KMS-11 (cell line): Measurements from ENCODE around the gene KRT36.

ENCODE experiments used
- H2AFZ ChIP-seq: fragments of 200-600 bp; sonication (generic); 2 replicates; pipeline ENCODE4 v1.6.1; 2016; ENCODE audit warnings: antibody characterized with exemption, mixed run types, low read depth
- H3K27ac ChIP-seq: fragments of 200-600 bp; sonication (generic); 2 replicates; pipeline ENCODE4 v1.6.1; 2016; ENCODE audit warnings: mild to moderate bottlenecking, mixed run types
- H3K27me3 ChIP-seq: fragments of 200-600 bp; sonication (generic); 2 replicates; pipeline ENCODE4 v1.6.1; 2017; ENCODE audit warnings: mild to moderate bottlenecking, low read depth, mixed run types, moderate library complexity; ENCODE audit not compliant: insufficient read depth
- H3K36me3 ChIP-seq: fragments of 200-600 bp; sonication (generic); 2 replicates; pipeline ENCODE4 v1.6.1; 2017; ENCODE audit warnings: mild to moderate bottlenecking, mixed run types; ENCODE audit not compliant: insufficient read depth
- H3K4me1 ChIP-seq: fragments of 200-600 bp; sonication (generic); 2 replicates; pipeline ENCODE4 v1.6.1; 2016; ENCODE audit warnings: mild to moderate bottlenecking, low read depth, mixed run types; ENCODE audit not compliant: poor library complexity, severe bottlenecking
- H3K4me2 ChIP-seq: fragments of 200-600 bp; sonication (generic); 2 replicates; pipeline ENCODE4 v1.7.0; 2016; ENCODE audit warnings: mild to moderate bottlenecking, mixed run types
- H3K4me3 ChIP-seq: fragments of 200-600 bp; sonication (generic); IDR thresholded peaks from 2 replicates; pipeline ENCODE4 v1.6.1; 2017; ENCODE audit warnings: low read depth, low read length, mixed read lengths; ENCODE audit not compliant: insufficient read depth
- H3K79me2 ChIP-seq: fragments of 200-600 bp; sonication (generic); 2 replicates; pipeline ENCODE4 v1.6.1; 2016; ENCODE audit warnings: low read depth, mixed run types; ENCODE audit not compliant: insufficient read depth
- H3K9ac ChIP-seq: fragments of 200-600 bp; sonication (generic); 2 replicates; pipeline ENCODE4 v1.6.1; 2016; ENCODE audit warnings: mild to moderate bottlenecking, mixed run types
- H4K20me1 ChIP-seq: fragments of 200-600 bp; sonication (generic); 2 replicates; pipeline ENCODE4 v1.6.1; 2016; ENCODE audit warnings: mild to moderate bottlenecking, mixed run types; ENCODE audit not compliant: insufficient read depth
- CTCF ChIP-seq: fragments of 200-600 bp; sonication (generic); conservative IDR thresholded peaks from 2 replicates; pipeline ENCODE4 v1.6.1; 2017; ENCODE audit warnings: low read depth, mild to moderate bottlenecking, antibody characterized with exemption, low read length, moderate library complexity, mixed read lengths

The KRT36 gene

GRCh38 chr17:41533613-41534012 is 43.9 kb upstream of the KRT36 start:
- Histone ChIP-seq H2AFZ (no peak overlapping the region), H3K27ac (no peak overlapping the region), H3K4me2 (no peak overlapping the region), H4K20me1 (no peaks in the 10 kb centered on the region), H3K9ac (no peak overlapping the region), H3K36me3 (no peaks in the 10 kb centered on the region), H3K4me3 (no peak overlapping the region), H3K4me1 (no peaks in the 10 kb centered on the region), H3K27me3 (peaks cover 23% of the 10 kb centered on the region), H3K79me2 (no peaks in the 10 kb centered on the region)
- no peak for TF ChIP-seq CTCF

DNA sequence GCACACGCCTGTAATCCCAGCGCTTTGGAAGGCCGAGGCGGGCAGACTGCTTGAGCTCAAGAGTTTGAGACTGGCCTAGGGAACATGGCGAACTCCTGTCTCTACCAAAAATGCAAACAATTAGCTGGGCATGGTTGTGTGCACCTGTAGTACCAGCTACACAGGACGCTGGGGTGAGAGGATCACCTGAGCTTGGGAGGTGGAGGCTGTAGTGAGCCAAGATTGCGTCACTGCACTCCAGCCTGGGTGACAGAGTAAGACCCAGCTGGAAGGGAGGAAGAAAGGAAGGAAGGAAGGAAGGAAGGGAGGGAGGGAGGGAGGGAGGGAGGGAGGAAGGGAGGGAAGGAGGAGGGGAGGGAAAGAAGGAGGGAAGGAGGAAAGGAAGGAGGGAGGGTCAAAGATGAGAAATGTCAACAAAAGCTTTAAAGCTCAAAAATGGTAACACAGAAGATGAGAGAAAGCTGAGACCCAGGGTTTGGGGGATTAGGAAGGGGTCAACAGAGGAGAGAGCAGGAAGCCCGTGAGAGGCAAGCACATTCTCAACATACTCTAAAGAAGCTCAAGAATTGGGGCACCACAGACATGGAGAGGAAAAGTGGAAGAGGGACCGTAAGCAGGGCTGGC is 43.3 kb upstream of the KRT36 start:
- Histone ChIP-seq H3K27ac (no peak overlapping the region), H3K4me2 (no peak overlapping the region), H4K20me1 (no peaks in the 10 kb centered on the region), H3K36me3 (no peaks in the 10 kb centered on the region), H2AFZ (no peak overlapping the region), H3K9ac (no peak overlapping the region), H3K4me3 (no peak overlapping the region), H3K4me1 (no peaks in the 10 kb centered on the region), H3K27me3 (peaks cover 23% of the 10 kb centered on the region), H3K79me2 (no peaks in the 10 kb centered on the region)
- TF ChIP-seq CTCF, result no peak

- Histone ChIP-seq H3K27me3 (peaks cover 23% of the 10 kb centered on the region), H3K79me2 (no peaks in the 10 kb centered on the region), H3K4me2 (no peak overlapping the region), H4K20me1 (no peaks in the 10 kb centered on the region), H3K4me3 (no peak overlapping the region), H2AFZ (no peak overlapping the region), H3K9ac (no peak overlapping the region), H3K27ac (no peak overlapping the region), H3K36me3 (no peaks in the 10 kb centered on the region), H3K4me1 (no peaks in the 10 kb centered on the region)
- no peak for TF ChIP-seq CTCF
Measured at GRCh38 chr17:41531993-41532392, 42.3 kb upstream of the KRT36 start.

DNA sequence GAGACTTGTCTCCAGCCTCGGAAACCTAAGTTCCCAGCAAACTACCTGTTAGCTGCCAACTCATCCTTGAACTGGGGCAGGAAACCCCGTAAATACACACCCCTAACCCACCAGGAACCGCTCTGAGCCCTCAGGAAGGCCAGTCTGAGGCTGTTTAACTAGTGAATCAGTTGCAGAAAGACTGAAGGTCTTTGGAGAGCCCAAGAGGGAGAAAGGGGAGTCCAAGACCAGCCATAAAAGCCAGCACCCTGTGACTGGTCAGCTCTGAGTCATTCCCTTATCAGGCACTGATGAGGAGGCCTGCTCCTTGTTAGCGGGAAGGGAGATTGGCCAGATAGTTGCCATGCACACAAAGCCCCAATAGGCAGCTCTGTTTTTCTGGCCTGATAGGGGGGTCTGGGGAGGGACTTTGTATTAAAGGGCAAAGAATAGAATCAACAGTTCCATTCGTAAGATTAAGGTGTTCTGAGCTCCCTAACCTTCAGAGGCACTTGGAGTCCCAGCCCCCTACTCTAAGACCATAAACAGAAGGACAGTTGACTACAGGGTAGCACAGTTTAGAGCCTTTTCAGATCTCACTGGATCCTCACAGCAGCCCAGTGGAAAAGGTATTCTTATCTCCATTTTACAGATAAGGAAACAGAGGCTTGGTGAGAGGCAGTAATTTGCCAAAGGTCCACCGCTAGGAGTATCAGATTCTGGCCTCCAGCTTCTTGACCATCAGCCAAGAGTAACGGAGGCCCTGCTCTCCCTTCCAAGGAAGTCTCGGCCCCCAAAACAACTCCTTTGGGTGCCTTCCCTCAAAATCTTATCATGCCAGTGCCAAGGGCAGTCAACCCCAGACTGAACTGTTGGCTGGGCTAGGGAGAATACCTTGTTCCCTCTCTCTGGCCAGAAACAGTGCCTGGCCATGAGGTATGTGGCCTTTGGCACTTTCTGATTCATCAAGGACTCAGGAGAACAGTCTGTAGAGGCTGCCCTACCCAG is 40.6 kb upstream of the KRT36 start:
- H2AFZ ChIP-seq, result no peak overlapping the region
- H3K4me2 ChIP-seq, result no peak overlapping the region
- no peak for TF ChIP-seq CTCF
- no peaks in the 10 kb centered on the region for H3K36me3 ChIP-seq
- no peak overlapping the region for H3K9ac ChIP-seq
- no peaks in the 10 kb centered on the region for H3K4me1 ChIP-seq
- no peak overlapping the region for H3K4me3 ChIP-seq
- H3K27ac ChIP-seq, result no peak overlapping the region
- H3K27me3 ChIP-seq, result peaks cover 23% of the 10 kb centered on the region
- no peaks in the 10 kb centered on the region for H3K79me2 ChIP-seq
- H4K20me1 ChIP-seq, result no peaks in the 10 kb centered on the region
